K562 (cell line): ENCODE measurements around the gene BCL2L1. TPM values are rescaled to one million over a fixed set of nuclear protein-coding genes. Genes with fewer than 3 reads are reported as not detected.

Source experiments
- CXXC5 ChIP-seq: fragments of 250-450 bp; sonication (Bioruptor Pico); IDR thresholded peaks from 2 replicates; pipeline ENCODE4 v1.8.0; 2022; ENCODE audit warnings: inconsistent platforms, mild to moderate bottlenecking, moderate library complexity
- DACH1 ChIP-seq: fragments of 450-650 bp; IDR thresholded peaks from 2 replicates; pipeline ENCODE4 v1.6.1; 2018; ENCODE audit not compliant: partially characterized antibody
- ETV1 ChIP-seq: fragments of 450-650 bp; conservative IDR thresholded peaks from 2 replicates; pipeline ENCODE4 v1.6.1; 2016; ENCODE audit warnings: missing genetic modification characterization, control low read depth, low read depth, missing compliant biosample characterization
- FOXJ2 ChIP-seq: fragments of 200-800 bp; sonication (Bioruptor generic); IDR thresholded peaks from 2 replicates; pipeline ENCODE4 v1.6.1; 2016; ENCODE audit warnings: missing genetic modification characterization, missing compliant biosample characterization
- KLF13 ChIP-seq: fragments of 450-650 bp; IDR thresholded peaks from 2 replicates; pipeline ENCODE4 v1.6.1; 2016; ENCODE audit warnings: missing genetic modification characterization, low read depth, mild to moderate bottlenecking, missing compliant biosample characterization, moderate library complexity, borderline replicate concordance
- NR4A1 ChIP-seq, 2 experiments: fragments of 250-450 bp in 1 of 2; fragments of 450-650 bp in 1 of 2; sonication (Bioruptor Pico) in 1 of 2; IDR thresholded peaks; 2 replicates each; pipeline versions ENCODE4 v1.4.0 to v1.6.1; 2016 to 2020; ENCODE audit warnings: mild to moderate bottlenecking in 2 of 2, missing compliant biosample characterization in 1 of 2, missing genetic modification characterization in 1 of 2, moderate library complexity in 1 of 2
- POLR2A ChIP-seq: fragments of 450-650 bp; conservative IDR thresholded peaks from 2 replicates; pipeline ENCODE4 v1.6.1; 2016
- SMARCE1 ChIP-seq: fragments of 450-650 bp; IDR thresholded peaks from 2 replicates; pipeline ENCODE4 v1.7.1; 2016; ENCODE audit warnings: mild to moderate bottlenecking
- SREBF2 ChIP-seq: sonication (generic); formaldehyde crosslinking; IDR thresholded peaks from 2 replicates; pipeline ENCODE4 v1.4.0; 2020; ENCODE audit warnings: mild to moderate bottlenecking, missing genetic modification reagents
- TBP ChIP-seq: optimal IDR thresholded peaks from 2 replicates; pipeline ENCODE3; 2011; ENCODE audit warnings: low read depth, low read length, improper control_type of control experiment
- TCF7 ChIP-seq: sonication (generic); IDR thresholded peaks from 2 replicates; pipeline ENCODE4 v1.6.1; 2016; ENCODE audit warnings: antibody characterized with exemption, borderline replicate concordance
- TGIF2 ChIP-seq: sonication (generic); formaldehyde crosslinking; IDR thresholded peaks from 2 replicates; pipeline ENCODE4 v1.8.1; 2022; ENCODE audit warnings: mild to moderate bottlenecking, missing genetic modification reagents, moderate library complexity
- ZNF431 ChIP-seq: sonication (generic); formaldehyde crosslinking; IDR thresholded peaks from 2 replicates; pipeline ENCODE4 v1.8.0; 2022; ENCODE audit warnings: mild to moderate bottlenecking, missing genetic modification reagents
- polyA plus RNA-seq, 8 experiments: library from polyadenylated mRNA; depleted of rRNA in 4 of 8; stranded (reverse) in 5 of 8; unstranded in 3 of 8; fragments of >200 nt; fragmentation: Nextera tagmentation in 2 of 8; fragmentation: Illumina TruSeq in 1 of 8; extraction: Ambion mirVana in 2 of 8; extraction: Trizol in 1 of 8; gene quantifications; 2 replicates each; pipeline versions ENCODE4 v1.2.1 to v1.2.3, GENCODE V29; 2011 to 2014; ENCODE audit warnings: inconsistent platforms in 1 of 8, missing spikeins in 1 of 8
- total RNA-seq, 7 experiments: library from RNA; depleted of rRNA in 6 of 7; stranded (reverse); fragments of >200 nt in 6 of 7; fragmentation: Illumina TruSeq in 2 of 7; extraction: Trizol in 2 of 7; gene quantifications; 2 replicates each; pipeline versions ENCODE4 v1.2.1 to v1.2.3, GENCODE V29; 2011 to 2021; ENCODE audit warnings: low replicate concordance in 1 of 7
- TF ChIP-seq, protein P1 (sequence below): fragments of 200-800 bp; sonication (Bioruptor generic); IDR thresholded peaks from 2 replicates; pipeline ENCODE4 v1.6.1; 2016; ENCODE audit warnings: missing genetic modification characterization, missing compliant biosample characterization
- TF ChIP-seq, protein P2 (sequence below): sonication (generic); formaldehyde crosslinking; IDR thresholded peaks from 2 replicates; pipeline ENCODE4 v1.8.1; 2023; ENCODE audit warnings: mild to moderate bottlenecking, missing genetic modification reagents, moderate library complexity
- TF ChIP-seq, protein P3 (sequence below): fragments of 450-650 bp; formaldehyde crosslinking; IDR thresholded peaks from 2 replicates; pipeline ENCODE4 v1.4.0; 2022; ENCODE audit warnings: missing genetic modification characterization

BCL2L1 gene
- total and polyA plus RNA-seq, 9 of the 15 experiments (the other 6 are each of a cell fraction or from before 2014, with no cell fraction given) = 3.3 to 182 (median 120) TPM

DNA sequence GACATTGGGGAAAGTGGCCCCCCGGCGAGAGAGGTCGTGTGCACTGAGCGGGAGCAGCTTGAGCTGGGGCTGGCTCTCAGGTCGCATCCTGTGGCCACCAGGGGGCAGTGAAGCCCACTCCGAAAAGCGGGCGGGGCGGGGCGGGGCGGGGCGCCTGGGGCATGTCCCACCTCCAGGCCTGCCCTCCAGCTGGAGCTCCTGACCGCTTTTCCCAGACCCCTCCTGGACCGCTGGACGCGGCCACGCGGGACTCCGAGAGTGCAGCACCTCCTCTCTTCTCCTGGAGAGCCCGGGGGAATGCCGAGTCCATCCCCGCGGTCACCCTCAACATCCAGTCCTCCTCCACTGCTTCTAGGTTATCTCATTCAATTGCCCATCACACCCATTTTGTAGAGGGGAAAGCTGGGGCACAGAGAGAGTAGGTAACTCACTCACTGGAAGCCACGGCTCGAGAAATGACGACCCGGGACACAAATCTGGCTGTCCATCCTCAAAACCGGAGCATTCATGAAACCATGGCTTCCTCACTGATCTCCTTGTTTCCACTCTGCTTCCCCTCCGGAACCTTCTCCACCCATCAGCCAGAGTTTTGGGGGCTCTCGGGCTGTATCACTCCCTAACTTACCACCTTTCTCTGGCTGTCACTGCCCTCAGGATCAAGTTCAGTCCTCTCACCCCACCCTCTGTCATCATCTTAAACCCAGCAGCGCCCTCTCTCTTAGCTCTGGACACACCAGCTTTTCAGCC is 60.9 kb downstream of the BCL2L1 start (continued):
- TF ChIP-seq KLF13 (no peak), ETV1 (peak; percentile 45; the same call in 1 of the 2 replicates), POLR2A (peak; percentile 64), SMARCE1 (peak; percentile 48; the same call in 1 of the 2 replicates), FOXJ2 (no peak), DACH1 (peak; percentile 53), CXXC5 (CRISPR knock-in tag) (peak; percentile 60), NR4A1 (CRISPR knock-in tag; IDR thresholded peaks at IDR 0.05) (no peak), NR4A1 (tag; IDR thresholded peaks at IDR 0.05) (no peak), TGIF2 (CRISPR knock-in tag) (no peak), TBP (no peak), TCF7 (no peak), ZNF431 (0 out of 2 replicates have a peak, but pooled peaks have one; percentile 16), SREBF2 (CRISPR knock-in tag) (no peak)
- TF ChIP-seq, protein P1, sequence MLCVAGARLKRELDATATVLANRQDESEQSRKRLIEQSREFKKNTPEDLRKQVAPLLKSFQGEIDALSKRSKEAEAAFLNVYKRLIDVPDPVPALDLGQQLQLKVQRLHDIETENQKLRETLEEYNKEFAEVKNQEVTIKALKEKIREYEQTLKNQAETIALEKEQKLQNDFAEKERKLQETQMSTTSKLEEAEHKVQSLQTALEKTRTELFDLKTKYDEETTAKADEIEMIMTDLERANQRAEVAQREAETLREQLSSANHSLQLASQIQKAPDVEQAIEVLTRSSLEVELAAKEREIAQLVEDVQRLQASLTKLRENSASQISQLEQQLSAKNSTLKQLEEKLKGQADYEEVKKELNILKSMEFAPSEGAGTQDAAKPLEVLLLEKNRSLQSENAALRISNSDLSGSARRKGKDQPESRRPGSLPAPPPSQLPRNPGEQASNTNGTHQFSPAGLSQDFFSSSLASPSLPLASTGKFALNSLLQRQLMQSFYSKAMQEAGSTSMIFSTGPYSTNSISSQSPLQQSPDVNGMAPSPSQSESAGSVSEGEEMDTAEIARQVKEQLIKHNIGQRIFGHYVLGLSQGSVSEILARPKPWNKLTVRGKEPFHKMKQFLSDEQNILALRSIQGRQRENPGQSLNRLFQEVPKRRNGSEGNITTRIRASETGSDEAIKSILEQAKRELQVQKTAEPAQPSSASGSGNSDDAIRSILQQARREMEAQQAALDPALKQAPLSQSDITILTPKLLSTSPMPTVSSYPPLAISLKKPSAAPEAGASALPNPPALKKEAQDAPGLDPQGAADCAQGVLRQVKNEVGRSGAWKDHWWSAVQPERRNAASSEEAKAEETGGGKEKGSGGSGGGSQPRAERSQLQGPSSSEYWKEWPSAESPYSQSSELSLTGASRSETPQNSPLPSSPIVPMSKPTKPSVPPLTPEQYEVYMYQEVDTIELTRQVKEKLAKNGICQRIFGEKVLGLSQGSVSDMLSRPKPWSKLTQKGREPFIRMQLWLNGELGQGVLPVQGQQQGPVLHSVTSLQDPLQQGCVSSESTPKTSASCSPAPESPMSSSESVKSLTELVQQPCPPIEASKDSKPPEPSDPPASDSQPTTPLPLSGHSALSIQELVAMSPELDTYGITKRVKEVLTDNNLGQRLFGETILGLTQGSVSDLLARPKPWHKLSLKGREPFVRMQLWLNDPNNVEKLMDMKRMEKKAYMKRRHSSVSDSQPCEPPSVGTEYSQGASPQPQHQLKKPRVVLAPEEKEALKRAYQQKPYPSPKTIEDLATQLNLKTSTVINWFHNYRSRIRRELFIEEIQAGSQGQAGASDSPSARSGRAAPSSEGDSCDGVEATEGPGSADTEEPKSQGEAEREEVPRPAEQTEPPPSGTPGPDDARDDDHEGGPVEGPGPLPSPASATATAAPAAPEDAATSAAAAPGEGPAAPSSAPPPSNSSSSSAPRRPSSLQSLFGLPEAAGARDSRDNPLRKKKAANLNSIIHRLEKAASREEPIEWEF = no peak
- TF ChIP-seq, protein P2, sequence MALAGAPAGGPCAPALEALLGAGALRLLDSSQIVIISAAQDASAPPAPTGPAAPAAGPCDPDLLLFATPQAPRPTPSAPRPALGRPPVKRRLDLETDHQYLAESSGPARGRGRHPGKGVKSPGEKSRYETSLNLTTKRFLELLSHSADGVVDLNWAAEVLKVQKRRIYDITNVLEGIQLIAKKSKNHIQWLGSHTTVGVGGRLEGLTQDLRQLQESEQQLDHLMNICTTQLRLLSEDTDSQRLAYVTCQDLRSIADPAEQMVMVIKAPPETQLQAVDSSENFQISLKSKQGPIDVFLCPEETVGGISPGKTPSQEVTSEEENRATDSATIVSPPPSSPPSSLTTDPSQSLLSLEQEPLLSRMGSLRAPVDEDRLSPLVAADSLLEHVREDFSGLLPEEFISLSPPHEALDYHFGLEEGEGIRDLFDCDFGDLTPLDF (CRISPR knock-in tag) = no peak
- TF ChIP-seq, protein P3, sequence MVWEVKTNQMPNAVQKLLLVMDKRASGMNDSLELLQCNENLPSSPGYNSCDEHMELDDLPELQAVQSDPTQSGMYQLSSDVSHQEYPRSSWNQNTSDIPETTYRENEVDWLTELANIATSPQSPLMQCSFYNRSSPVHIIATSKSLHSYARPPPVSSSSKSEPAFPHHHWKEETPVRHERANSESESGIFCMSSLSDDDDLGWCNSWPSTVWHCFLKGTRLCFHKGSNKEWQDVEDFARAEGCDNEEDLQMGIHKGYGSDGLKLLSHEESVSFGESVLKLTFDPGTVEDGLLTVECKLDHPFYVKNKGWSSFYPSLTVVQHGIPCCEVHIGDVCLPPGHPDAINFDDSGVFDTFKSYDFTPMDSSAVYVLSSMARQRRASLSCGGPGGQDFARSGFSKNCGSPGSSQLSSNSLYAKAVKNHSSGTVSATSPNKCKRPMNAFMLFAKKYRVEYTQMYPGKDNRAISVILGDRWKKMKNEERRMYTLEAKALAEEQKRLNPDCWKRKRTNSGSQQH = peak; percentile 82; the same call in 1 of the 2 replicates
